HepG2 (cell line): ENCODE measurements around the gene ICE2. TPM values are rescaled to one million over a fixed set of nuclear protein-coding genes. Genes with fewer than 3 reads are reported as not detected.

ENCODE experiments used
- CTCF ChIP-seq: sonication (generic); formaldehyde crosslinking; IDR thresholded peaks from 2 replicates; pipeline ENCODE4 v1.5.0; 2020; ENCODE audit warnings: mild to moderate bottlenecking, missing genetic modification reagents, moderate library complexity
- DNMT3B ChIP-seq: conservative IDR thresholded peaks from 2 replicates; pipeline ENCODE4 v1.6.1; 2016; ENCODE audit warnings: missing biosample characterization, control low read depth
- HNRNPK ChIP-seq: fragments of 200-400 bp; formaldehyde crosslinking; IDR thresholded peaks from 2 replicates; pipeline ENCODE4 v1.6.1; 2018; ENCODE audit warnings: low read length, low read depth, moderate library complexity, mild to moderate bottlenecking; ENCODE audit not compliant: poor library complexity, severe bottlenecking
- KAT2B ChIP-seq: fragments of 150-350 bp; IDR thresholded peaks from 2 replicates; pipeline ENCODE4 v1.6.1; 2014; ENCODE audit warnings: low read depth, low read length, borderline replicate concordance
- NPAS2 ChIP-seq: sonication (generic); formaldehyde crosslinking; IDR thresholded peaks from 2 replicates; pipeline ENCODE4 v1.8.0; 2022; ENCODE audit warnings: mild to moderate bottlenecking, missing genetic modification reagents, borderline replicate concordance
- NR2F2 ChIP-seq: IDR thresholded peaks from 2 replicates; pipeline ENCODE4 v1.6.1; 2012; ENCODE audit warnings: low read depth, inconsistent platforms, borderline replicate concordance
- POLR2AphosphoS5 ChIP-seq: IDR thresholded peaks from 2 replicates; pipeline ENCODE4 v1.6.1; 2012; ENCODE audit warnings: low read depth, low read length
- REL ChIP-seq: sonication (generic); formaldehyde crosslinking; conservative IDR thresholded peaks from 2 replicates; pipeline ENCODE4 v1.8.0; 2022; ENCODE audit warnings: mild to moderate bottlenecking, missing genetic modification reagents, moderate library complexity
- RXRB ChIP-seq: IDR thresholded peaks from 2 replicates; pipeline ENCODE4 v1.6.1; 2016; ENCODE audit warnings: borderline replicate concordance, missing genetic modification reagents, missing compliant biosample characterization
- SAP130 ChIP-seq: IDR thresholded peaks from 2 replicates; pipeline ENCODE4 v1.6.1; 2016; ENCODE audit warnings: low read depth
- UBTF ChIP-seq: sonication (generic); formaldehyde crosslinking; IDR thresholded peaks from 2 replicates; pipeline ENCODE4 v1.4.0; 2020; ENCODE audit warnings: mild to moderate bottlenecking, missing genetic modification reagents
- ZNF510 ChIP-seq: sonication (generic); formaldehyde crosslinking; IDR thresholded peaks from 2 replicates; pipeline ENCODE4 v1.4.0; 2020; ENCODE audit warnings: low read depth, mild to moderate bottlenecking, missing genetic modification reagents
- ZNF780A ChIP-seq: sonication (generic); formaldehyde crosslinking; IDR thresholded peaks from 2 replicates; pipeline ENCODE4 v1.8.0; 2022; ENCODE audit warnings: mild to moderate bottlenecking, missing genetic modification reagents, moderate library complexity
- polyA plus RNA-seq, 8 experiments: library from polyadenylated mRNA; depleted of rRNA in 3 of 8; stranded (reverse) in 7 of 8; unstranded in 1 of 8; fragments of >200 nt; fragmentation: Illumina TruSeq in 4 of 8; extraction: Trizol in 4 of 8; gene quantifications; 2 replicates each; pipeline versions ENCODE4 v1.2.1 to v1.2.3, GENCODE V29; 2011 to 2016; ENCODE audit warnings: low read depth in 4 of 8, missing spikeins in 1 of 8, mixed read lengths in 1 of 8; ENCODE audit not compliant: insufficient read depth in 1 of 8
- total RNA-seq, 5 experiments: library from RNA; depleted of rRNA; stranded (reverse); fragments of >200 nt; fragmentation: Illumina TruSeq; extraction: Trizol; gene quantifications; 2 replicates each; pipeline ENCODE4 v1.2.3, GENCODE V29; 2016; ENCODE audit warnings: low read depth in 1 of 5
- TF ChIP-seq, protein P1 (sequence below): sonication (generic); formaldehyde crosslinking; IDR thresholded peaks from one replicate; pipeline ENCODE4 v1.5.1; 2020; ENCODE audit warnings: mild to moderate bottlenecking, missing genetic modification reagents; ENCODE audit errors: not compliant biosample characterization
- TF ChIP-seq, protein P2 (sequence below): sonication (generic); formaldehyde crosslinking; IDR thresholded peaks from 2 replicates; pipeline ENCODE4 v1.5.0; 2020; ENCODE audit warnings: missing genetic modification reagents, mild to moderate bottlenecking, borderline replicate concordance

Gene ICE2
- total and polyA plus RNA-seq, 2 of the 13 experiments (the other 11 are each of a cell fraction or from before 2014, with no cell fraction given): 24.8 to 26.4 TPM

DNA sequence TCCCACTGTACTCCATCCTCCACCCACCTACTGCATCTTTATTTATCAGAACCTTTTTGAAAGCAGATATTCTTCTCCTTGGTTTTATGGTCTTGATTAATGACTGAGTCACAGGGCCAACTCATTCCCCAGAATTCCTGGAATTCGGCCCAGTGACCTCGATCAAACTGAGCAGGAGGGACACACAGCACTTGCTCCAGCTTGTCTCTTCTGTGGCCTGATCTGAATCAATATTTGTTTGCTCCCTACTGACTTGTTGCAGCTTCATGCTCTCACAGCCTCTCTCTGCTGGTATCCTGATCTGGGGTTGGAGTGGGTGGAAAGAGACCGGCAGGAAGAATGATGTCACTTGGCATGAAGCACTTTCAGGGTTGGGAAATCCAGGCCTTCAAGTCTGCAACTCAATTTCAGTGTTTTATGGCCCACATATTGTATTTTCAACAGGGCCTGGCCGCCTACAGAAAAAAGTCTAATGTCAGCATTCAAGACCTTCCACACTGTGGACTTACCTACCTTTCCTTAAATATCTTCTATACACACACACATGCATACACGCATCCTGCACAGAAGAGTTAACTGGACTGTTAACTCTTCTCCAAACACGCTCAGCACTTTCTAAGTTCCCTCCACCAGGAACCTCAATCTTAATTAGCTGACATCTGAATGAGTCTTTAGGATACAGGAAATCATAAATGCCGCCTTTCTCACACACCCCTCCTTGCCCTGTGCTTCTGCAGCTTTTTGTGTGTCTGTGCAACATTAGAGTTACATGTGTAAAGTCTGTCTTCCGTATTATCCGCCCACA lies 85.8 kb downstream of the ICE2 start (continued):
- TF ChIP-seq, protein P1, sequence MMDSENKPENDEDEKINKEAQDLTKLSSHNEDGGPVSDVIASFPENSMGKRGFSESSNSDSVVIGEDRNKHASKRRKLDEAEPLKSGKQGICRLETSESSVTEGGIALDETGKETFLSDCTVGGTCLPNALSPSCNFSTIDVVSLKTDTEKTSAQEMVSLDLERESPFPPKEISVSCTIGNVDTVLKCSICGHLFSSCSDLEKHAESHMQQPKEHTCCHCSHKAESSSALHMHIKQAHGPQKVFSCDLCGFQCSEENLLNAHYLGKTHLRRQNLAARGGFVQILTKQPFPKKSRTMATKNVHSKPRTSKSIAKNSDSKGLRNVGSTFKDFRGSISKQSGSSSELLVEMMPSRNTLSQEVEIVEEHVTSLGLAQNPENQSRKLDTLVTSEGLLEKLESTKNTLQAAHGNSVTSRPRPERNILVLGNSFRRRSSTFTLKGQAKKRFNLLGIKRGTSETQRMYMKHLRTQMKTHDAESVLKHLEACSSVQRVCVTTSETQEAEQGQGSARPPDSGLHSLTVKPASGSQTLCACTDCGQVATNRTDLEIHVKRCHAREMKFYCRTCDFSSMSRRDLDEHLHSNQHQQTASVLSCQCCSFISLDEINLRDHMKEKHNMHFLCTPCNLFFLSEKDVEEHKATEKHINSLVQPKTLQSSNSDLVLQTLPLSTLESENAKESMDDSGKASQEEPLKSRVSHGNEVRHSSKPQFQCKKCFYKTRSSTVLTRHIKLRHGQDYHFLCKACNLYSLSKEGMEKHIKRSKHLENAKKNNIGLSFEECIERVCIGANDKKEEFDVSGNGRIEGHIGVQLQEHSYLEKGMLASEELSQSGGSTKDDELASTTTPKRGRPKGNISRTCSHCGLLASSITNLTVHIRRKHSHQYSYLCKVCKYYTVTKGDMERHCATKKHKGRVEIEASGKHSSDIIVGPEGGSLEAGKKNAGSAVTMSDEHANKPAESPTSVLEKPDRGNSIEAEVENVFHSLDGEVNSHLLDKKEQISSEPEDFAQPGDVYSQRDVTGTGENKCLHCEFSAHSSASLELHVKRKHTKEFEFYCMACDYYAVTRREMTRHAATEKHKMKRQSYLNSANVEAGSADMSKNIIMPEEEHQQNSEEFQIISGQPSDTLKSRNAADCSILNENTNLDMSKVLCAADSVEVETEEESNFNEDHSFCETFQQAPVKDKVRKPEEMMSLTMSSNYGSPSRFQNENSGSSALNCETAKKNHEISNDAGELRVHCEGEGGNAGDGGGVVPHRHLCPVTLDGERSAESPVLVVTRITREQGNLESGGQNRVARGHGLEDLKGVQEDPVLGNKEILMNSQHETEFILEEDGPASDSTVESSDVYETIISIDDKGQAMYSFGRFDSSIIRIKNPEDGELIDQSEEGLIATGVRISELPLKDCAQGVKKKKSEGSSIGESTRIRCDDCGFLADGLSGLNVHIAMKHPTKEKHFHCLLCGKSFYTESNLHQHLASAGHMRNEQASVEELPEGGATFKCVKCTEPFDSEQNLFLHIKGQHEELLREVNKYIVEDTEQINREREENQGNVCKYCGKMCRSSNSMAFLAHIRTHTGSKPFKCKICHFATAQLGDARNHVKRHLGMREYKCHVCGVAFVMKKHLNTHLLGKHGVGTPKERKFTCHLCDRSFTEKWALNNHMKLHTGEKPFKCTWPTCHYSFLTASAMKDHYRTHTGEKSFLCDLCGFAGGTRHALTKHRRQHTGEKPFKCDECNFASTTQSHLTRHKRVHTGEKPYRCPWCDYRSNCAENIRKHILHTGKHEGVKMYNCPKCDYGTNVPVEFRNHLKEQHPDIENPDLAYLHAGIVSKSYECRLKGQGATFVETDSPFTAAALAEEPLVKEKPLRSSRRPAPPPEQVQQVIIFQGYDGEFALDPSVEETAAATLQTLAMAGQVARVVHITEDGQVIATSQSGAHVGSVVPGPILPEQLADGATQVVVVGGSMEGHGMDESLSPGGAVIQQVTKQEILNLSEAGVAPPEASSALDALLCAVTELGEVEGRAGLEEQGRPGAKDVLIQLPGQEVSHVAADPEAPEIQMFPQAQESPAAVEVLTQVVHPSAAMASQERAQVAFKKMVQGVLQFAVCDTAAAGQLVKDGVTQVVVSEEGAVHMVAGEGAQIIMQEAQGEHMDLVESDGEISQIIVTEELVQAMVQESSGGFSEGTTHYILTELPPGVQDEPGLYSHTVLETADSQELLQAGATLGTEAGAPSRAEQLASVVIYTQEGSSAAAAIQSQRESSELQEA (CRISPR knock-in tag): no peak
- peak; percentile 90 for TF ChIP-seq RXRB
- peak; percentile 66 for TF ChIP-seq UBTF (CRISPR knock-in tag)
- no peak for TF ChIP-seq CTCF (CRISPR knock-in tag)
- peak; percentile 89 for TF ChIP-seq NR2F2
- no peak for TF ChIP-seq ZNF780A (CRISPR knock-in tag)
- no peak for TF ChIP-seq NPAS2 (CRISPR knock-in tag)
- TF ChIP-seq DNMT3B (CRISPR knock-in tag): no peak
- 0 out of 2 replicates have a peak, but pooled peaks have one; percentile 46 for TF ChIP-seq REL (CRISPR knock-in tag)
- no peak; the same call in none of the 2 replicates for TF ChIP-seq ZNF510 (CRISPR knock-in tag)
- no peak for TF ChIP-seq HNRNPK
- TF ChIP-seq, protein P2, sequence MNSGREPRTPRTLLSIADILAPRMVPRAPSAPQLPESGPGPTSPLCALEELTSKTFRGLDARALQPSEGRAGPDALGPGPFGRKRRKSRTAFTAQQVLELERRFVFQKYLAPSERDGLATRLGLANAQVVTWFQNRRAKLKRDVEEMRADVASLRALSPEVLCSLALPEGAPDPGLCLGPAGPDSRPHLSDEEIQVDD (CRISPR knock-in tag): no peak
- TF ChIP-seq SAP130 (CRISPR knock-in tag): peak; percentile 85
- TF ChIP-seq KAT2B: no peak
- no peak; the same call in 1 of the 2 replicates for TF ChIP-seq POLR2AphosphoS5
